Memory B cell (primary cell): Measurements from ENCODE around the gene PRRC1.

Experiments used
- ATAC-seq: fragments of 150-1000 bp; cut with Tn5 transposase; 2 replicates; pipeline ENCODE4 v1.10.0; 2021; ENCODE audit warnings: low read depth, mild to moderate bottlenecking, moderate library complexity
- DNase-seq, 2 donors: peaks; one replicate each; pipeline ENCODE4 v3.0.0; 2022; ENCODE audit warnings: low spot score in 2 of 2
- H3K27ac Mint-ChIP-seq: one replicate; pipeline ENCODE4 v1.8.0; 2022; ENCODE audit warnings: mild to moderate bottlenecking, moderate library complexity, mixed read lengths
- H3K27me3 Mint-ChIP-seq: one replicate; pipeline ENCODE4 v1.8.0; 2022; ENCODE audit warnings: mixed read lengths
- H3K36me3 Mint-ChIP-seq: one replicate; pipeline ENCODE4 v1.8.0; 2022; ENCODE audit warnings: mild to moderate bottlenecking, mixed read lengths
- H3K4me1 Mint-ChIP-seq: one replicate; pipeline ENCODE4 v1.8.0; 2022; ENCODE audit warnings: mixed read lengths
- H3K4me3 Mint-ChIP-seq: one replicate; pipeline ENCODE4 v1.8.0; 2022; ENCODE audit warnings: mild to moderate bottlenecking, moderate library complexity, mixed read lengths
- H3K9me3 Mint-ChIP-seq: one replicate; pipeline ENCODE4 v1.8.0; 2022; ENCODE audit warnings: mixed read lengths

PRRC1 gene

GRCh38 chr5:127599320-127599719, 81.9 kb downstream of the PRRC1 start:
- Mint-ChIP-seq H3K9me3 (no peaks in the 10 kb centered on the region), H3K27me3 (peaks cover 10% of the 10 kb centered on the region), H3K4me3 (no peak overlapping the region), H3K4me1 (peaks cover 2% of the 10 kb centered on the region), H3K27ac (no peak overlapping the region), H3K36me3 (no peaks in the 10 kb centered on the region)
- no peak for ATAC-seq
- no peak for DNase-seq

DNA sequence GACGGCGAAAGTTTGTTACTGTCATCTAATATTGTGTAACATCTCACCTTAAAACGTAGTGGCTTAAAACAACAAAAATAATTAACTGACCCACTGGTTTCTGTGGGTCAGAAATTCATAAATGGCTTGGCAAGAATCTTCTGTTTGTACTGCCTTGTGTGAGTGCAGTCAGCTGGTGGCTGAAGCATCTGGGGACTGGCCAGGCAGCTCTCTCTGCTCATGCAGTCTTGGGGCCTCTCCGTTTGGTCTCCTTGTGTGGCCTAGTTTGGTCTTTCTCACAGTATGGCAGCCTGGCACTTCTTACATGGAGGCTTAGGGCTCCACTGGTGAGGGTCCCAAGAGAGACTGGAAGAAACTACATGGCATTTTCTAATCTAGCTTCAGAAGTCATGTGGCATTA, 82.4 kb downstream of the PRRC1 start:
- peaks cover 2% of the 10 kb centered on the region for H3K4me1 Mint-ChIP-seq
- DNase-seq (no peak), ATAC-seq (no peak)
- no peaks in the 10 kb centered on the region for H3K9me3 Mint-ChIP-seq
- H3K36me3 Mint-ChIP-seq: no peaks in the 10 kb centered on the region
- H3K4me3 Mint-ChIP-seq: no peak overlapping the region
- peaks cover 10% of the 10 kb centered on the region for H3K27me3 Mint-ChIP-seq
- H3K27ac Mint-ChIP-seq: no peak overlapping the region

DNA sequence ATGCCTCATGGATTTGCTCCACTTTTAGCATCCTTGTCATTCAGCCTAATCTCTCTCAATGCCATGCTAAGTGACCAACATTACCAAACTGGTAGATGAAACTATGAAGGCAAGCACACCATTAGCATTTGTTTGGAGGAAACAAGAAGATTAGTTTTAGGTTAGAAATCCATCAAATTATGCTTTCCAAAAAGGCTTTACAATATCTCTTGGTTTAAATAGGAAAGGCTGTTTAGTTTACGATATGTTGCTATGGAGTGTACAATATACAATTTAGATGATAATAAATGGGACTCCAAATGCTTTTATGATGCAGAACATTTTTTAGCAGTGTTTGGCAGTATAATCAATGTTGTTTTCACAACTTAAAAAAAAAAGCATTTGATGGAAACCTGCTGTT, 83.7 kb downstream of the PRRC1 start:
- no peak overlapping the region for H3K4me3 Mint-ChIP-seq
- DNase-seq: no peak
- H3K27ac Mint-ChIP-seq: no peak overlapping the region
- no peak for ATAC-seq
- peaks cover 2% of the 10 kb centered on the region for H3K4me1 Mint-ChIP-seq
- peaks cover 11% of the 10 kb centered on the region for H3K27me3 Mint-ChIP-seq
- H3K9me3 Mint-ChIP-seq: no peaks in the 10 kb centered on the region
- no peaks in the 10 kb centered on the region for H3K36me3 Mint-ChIP-seq

DNA sequence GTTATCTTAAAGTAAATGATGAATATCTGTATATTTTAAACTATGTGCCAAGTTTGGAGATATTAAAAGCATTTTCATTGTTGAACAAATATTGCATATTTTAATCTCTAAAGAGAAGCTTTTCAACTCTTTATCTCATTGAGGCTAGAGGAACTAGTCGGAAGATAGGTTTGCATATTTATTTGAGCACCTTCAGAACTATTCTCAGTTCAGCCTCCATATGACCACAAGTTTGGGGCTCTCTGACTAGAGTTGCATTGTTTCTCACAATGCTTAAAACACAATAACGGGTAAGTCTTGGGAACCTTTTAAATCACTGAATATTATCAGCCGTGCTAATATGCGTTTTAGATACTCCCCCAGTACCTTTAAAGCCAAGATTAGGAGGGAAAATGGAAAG, 84.2 kb downstream of the PRRC1 start:
- Mint-ChIP-seq H3K36me3 (no peaks in the 10 kb centered on the region), H3K27me3 (peaks cover 11% of the 10 kb centered on the region), H3K9me3 (no peaks in the 10 kb centered on the region), H3K4me3 (no peak overlapping the region), H3K27ac (no peak overlapping the region), H3K4me1 (peaks cover 2% of the 10 kb centered on the region)
- ATAC-seq: no peak
- no peak for DNase-seq

DNA sequence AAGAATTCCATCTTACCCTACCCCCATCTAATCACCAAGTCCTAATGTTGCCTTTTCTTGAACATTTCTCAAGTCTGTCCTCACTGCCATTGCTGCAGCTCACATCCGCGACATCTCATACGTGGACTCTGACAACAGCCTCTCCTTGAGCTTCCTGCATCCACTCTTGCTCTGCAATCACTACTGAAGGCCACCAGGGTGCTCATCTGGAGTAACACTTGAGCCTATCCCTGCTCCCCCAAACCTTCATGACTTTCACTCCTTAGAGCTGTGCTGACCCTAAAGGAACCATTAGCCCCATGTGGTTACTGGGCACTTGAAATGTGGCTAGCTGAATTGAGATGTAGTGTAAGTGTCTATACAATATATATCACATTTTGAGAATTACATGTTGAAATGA, 85.0 kb downstream of the PRRC1 start:
- peaks cover 10% of the 10 kb centered on the region for H3K27me3 Mint-ChIP-seq
- DNase-seq: no peak
- H3K27ac Mint-ChIP-seq: no peak overlapping the region
- no peak for ATAC-seq
- H3K9me3 Mint-ChIP-seq: no peaks in the 10 kb centered on the region
- no peaks in the 10 kb centered on the region for H3K36me3 Mint-ChIP-seq
- peaks cover 2% of the 10 kb centered on the region for H3K4me1 Mint-ChIP-seq
- no peak overlapping the region for H3K4me3 Mint-ChIP-seq

DNA sequence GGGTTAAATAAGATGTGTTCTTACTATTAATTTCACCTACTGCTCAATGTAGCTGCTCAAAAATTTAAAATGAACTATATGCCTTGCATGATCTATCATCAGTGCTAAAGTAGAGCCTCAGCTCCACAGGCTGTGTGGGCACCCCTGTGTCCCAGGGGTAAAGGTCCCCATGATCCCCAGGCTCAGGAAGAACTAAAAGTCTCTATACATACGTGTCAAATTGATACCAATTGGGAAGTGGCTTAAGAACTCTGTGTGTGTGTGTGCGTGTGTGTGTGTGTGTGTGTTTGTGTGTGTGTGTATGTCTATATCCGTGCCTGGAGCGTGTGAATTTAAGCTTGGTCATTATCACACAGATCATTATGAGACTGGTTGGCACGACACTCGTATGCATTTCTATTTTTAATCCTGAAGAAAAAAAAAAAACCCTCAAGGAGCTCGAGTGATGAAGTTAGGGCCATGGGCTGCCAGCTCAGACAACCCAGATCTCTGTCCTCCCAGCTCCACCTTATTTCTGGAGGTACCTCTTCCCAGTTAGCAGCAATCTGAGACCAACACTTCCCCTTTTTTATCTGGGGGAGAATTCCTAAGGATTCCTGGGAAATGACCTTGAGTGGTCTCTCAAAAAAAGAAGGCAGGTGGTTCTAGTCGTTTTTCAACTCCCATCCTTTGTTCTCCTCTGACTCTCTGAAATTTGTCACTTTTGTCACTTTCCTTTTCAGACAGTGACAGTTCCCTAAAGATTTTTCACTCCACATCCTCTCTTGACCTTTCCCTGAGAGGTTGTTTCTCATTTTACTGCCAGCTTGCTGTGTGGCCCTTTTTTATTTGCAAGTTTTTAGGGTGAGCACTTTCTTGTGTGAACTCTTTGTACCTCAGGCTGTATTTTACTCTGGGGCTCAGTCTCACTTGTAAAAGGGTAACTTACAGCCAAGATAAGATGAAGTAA, 85.7 kb downstream of the PRRC1 start:
- Mint-ChIP-seq H3K27me3 (peaks cover 10% of the 10 kb centered on the region), H3K4me3 (no peak overlapping the region), H3K27ac (no peak overlapping the region), H3K4me1 (peaks cover 2% of the 10 kb centered on the region), H3K36me3 (no peaks in the 10 kb centered on the region), H3K9me3 (no peaks in the 10 kb centered on the region)
- DNase-seq (no peak), ATAC-seq (no peak)
